NCI-H1092 (cell line): ENCODE measurements around the gene FMN1.

ENCODE experiments used
- DNase-seq: peaks from one replicate; lab custom pipeline; 2025; lab: John Stamatoyannopoulos, UW

FMN1 gene

DNA sequence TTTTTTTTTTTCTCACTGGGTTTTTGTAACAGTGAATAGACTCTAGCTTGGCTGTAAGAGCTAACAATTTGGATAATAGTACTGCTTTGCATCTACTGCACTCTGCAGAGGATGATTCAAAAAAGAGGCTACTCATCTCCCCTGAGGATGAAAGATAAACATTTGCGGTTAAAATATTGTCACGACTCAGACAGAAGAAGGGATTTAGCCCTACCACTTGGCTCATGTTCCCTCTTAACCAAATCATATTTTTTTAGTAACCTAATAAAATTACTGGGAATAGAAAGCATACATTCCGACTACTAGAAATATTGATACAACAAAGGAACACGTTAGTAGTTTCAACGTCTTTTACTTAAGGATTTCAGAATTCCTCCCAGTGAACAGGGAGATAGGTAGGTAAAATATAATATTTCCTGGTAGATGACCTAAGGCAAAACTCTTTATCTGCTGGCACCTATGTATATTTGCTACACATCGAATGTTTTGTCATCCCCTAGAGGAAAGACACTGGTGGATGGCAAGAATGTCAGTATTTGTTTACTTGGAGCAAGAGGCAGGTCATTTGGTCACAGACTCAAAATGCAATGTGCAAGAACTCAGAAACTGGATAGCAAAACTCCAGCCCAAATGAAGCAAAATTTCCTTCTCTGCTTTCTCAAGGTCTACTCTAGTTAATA is 365.9 kb downstream of the FMN1 start:
- DNase-seq: no peak

DNA sequence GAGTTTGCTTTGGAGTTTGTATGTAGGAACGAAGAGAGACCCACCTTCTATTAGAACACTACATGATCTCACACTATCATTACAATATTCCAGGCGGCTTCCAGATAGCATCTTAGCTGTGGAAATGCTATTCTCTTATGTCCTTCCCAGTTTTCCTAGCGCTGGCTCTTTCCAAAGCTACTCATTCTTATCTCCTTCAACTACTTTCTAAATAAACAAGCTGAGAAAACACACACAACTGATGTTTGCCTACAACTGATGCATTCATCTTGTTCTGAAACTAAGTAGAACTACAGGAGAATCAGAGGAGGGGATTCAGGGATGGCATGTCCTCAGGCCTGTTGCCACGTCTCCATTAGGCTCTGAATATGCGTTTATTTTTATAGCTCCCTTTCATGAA is 367.8 kb downstream of the FMN1 start:
- DNase-seq: no peak

GRCh38 chr15:32825219-32825618 is 369.3 kb downstream of the FMN1 start:
- no peak for DNase-seq

DNA sequence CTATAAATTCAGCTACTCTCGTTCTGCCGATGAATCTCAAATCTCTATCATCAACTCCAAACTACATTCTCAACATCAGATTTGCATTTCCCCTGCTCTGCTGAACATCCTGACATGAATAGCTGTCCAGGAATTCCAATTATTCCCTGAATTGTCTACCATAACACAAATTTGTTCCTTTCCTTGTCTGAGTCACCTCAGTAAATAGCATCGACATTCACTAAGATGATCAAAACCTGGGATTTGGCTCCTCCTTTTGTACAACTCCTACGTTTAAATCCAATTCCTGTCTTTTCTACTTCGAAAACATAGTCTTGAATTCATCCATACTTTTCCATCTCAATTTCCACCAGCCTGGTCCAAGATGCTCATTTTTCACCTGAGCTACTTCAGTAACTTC is 369.7 kb downstream of the FMN1 start:
- no peak for DNase-seq

- no peak for DNase-seq
Measured at GRCh38 chr15:32823750-32824149, 370.8 kb downstream of the FMN1 start.

- no peak for DNase-seq
Measured at GRCh38 chr15:32822739-32823138, 371.8 kb downstream of the FMN1 start.

DNA sequence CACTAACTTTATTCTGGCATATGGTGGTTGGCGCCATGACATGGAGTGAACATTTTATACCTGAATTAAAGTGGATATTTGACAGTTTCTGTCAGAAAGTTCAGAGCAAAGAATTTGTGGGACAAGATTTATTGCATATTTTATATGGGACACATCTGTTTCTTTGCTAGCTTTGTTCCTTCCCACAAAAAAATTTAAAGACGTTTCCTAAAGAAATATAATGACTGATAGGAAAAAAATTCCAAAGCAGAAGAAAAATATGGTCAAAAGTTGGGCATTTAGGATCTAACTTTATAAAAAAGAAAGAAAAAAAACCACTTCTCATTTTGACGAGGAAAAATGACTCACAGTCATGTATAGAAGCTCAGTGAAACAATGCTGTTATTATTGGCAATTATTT is 375.1 kb downstream of the FMN1 start:
- DNase-seq: no peak

DNA sequence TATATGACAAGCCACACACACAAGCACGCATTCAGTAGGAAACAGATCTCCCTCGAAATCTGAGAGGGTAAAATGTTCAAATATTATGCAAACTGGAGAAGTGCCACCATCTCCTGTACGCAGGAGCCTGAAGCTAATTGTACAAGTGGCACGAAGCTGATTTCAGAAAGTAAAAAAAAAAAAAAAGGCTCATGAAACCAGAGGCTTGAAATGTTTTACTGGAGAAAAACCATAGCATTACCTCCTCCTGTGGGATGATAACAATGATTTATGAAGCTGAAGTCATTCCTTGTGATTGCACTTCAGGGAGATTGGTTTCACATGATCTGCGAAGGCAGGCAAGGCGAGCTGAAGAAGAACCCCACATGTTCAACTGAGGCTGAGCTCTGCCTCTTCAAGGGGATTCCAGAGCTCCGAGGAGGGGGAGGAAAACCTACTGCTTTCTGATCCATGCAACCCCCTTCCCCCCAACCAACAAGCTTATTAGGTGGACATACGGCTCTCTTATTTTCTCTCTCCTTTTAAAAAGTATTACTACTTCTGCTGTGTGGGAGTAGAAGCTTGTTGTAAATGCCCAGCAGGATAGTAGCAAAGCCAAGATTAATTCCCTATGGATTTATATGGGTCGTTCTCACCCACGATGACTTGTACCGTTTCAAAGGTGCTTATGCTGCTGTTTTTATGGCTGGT is 375.6 kb downstream of the FMN1 start:
- no peak for DNase-seq

DNA sequence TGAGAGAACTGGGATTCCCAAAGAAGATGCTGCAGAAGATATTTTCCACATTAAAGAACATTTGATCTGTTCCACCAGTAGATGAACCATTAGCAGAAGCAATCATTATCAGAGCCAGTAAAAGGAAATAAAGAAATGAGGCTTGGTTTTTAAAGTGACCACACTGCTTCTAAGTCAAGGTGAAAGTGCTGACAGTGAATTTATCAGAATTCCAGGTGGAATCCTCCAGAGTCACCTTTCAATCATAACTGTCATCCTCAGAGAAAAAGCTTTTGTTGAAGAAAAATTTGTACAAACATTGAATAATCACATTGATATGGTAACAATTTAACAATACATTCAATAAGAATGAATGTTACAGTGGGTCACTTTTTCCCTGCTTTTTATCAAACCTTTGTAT is 376.9 kb downstream of the FMN1 start:
- no peak for DNase-seq

- DNase-seq: no peak
Measured at GRCh38 chr15:32807331-32807730, 387.2 kb downstream of the FMN1 start.

- DNase-seq: no peak
Measured at GRCh38 chr15:32803631-32804030, 390.9 kb downstream of the FMN1 start.

DNA sequence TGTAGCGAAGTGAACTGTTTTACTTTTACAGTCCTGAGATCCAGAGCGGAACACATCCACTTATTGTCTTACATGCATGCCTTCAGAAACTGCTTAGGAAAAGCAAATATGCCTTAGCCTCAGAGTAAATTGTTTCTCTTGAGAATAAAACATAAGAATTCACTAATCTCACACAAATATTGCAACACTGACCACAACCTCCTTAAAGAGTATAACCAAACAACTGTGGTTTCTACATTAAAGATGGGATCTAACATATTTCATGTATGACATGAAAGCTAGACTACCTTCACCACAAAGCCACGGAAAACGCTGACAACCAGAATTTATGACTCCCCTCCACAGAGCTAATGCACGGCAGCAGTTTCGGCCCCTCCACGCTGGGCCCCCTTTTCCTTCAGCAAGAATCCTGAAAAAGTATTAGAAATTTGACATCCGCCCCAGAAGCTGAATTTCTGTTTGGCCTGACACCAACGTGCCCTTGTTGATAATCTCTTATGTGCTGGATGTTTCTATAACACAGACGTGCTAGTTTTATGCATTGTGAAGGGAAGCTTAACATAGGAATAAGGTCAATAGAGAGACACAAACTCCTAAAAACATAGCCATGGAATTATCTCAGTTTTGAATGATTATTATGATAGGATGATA is 392.1 kb downstream of the FMN1 start:
- DNase-seq: no peak

DNA sequence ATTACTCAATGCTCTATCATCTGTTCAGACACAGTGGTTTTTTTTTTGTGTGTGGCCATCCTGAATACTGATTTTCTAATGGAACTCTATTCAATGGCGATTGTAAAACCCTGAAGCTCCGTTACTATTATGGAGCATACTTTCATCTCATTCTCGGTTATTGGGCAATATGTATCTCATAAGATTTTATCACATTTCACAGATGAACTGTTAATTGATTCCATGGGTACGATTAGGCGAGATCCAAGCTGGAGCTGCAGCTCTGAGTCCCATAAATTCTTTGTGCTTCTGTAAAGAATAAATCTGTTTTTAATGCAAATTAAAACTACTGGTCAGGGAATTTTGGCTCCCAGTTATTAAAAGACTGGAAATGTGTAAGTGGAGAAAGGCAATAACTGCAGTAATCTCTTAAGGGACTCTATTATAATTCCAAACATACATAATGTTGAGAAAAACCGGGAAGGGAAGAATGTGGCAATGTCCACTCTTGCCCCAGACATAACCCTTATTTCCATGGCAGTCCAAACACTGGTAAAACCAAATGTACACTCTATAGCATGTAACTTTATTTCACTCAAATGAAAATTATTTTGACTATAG is 394.5 kb downstream of the FMN1 start:
- no peak for DNase-seq

DNA sequence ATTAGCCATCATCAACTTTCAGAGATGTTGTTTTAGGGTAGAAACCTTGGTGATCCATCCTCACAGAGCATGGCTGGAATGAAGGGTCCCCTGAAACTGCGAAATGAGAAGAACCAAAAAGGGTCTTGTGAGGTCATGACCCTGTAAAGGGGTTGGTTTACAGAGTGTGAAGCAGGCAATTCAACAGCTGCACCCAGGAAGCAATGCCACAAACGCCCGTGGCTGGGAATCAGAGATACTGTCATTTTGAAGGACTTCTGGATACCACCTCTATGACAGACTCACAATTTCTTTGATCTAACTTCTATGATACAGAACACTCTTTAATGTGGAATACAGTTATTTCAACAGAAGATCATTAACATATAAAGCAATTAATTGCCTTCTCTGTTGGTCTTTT is 397.7 kb downstream of the FMN1 start:
- DNase-seq: no peak

DNA sequence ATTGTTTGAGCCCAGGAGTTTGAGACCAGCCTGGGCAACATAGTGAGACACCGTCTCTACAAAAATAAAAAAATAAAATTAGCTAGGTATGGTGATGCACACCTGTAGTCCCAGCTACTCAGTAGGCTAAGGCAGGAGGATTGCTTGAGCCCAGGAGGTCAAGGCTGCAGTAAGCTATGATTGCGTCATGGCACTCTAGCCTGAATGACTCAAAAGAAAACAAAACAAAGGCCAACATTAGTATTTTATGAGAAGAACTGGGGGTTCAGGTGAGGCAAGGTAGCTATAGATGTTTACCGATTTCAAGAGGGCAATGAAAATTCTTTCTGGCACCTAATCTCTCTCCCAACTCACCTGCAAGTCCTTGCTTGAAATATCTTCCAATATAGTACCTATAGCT is 399.5 kb downstream of the FMN1 start:
- no peak for DNase-seq

- no peak for DNase-seq
Measured at GRCh38 chr15:32792436-32792835, 402.1 kb downstream of the FMN1 start.

GRCh38 chr15:32790352-32790999 is 404.0 kb downstream of the FMN1 start:
- no peak for DNase-seq

GRCh38 chr15:32787949-32788348 is 406.6 kb downstream of the FMN1 start:
- no peak for DNase-seq

DNA sequence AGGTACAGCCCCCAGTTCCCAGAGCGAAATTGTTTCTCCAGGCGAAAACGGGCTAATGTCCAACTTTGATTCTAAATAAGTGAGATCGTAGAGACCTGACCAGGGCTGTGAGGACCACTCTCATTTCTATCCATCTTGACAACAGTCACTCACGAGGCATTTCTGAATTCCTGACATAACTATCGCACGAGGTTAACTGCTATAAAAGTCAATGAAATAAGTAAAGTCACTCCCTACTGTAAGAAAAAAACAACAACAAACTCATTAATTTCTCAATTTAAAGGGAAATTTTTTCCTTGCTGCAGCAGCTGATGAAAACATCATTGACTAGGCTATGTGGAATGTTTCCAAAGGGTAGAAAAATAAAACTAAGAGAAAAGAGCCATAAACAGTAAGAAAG is 407.6 kb downstream of the FMN1 start:
- no peak for DNase-seq

DNA sequence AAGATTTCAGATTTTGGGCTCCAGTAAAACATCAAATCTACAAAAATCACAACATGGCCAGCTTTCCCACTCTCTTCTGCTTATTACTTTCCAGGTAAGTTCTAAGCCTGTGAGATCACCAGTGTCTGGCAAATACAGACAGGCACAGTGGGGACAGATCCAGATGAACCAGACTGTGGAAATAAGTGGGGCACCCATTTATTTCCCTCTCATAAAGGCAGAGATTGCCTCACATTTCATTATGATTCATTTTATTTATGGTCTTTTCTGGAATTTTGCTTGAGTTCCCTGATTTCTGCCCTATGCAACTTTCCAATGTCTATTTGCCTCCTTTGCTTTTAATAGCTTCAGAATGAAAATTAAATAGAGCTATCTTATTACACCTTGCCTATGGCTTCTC is 409.9 kb downstream of the FMN1 start:
- no peak for DNase-seq

- no peak for DNase-seq
Measured at GRCh38 chr15:32781781-32782180, 412.7 kb downstream of the FMN1 start.

DNA sequence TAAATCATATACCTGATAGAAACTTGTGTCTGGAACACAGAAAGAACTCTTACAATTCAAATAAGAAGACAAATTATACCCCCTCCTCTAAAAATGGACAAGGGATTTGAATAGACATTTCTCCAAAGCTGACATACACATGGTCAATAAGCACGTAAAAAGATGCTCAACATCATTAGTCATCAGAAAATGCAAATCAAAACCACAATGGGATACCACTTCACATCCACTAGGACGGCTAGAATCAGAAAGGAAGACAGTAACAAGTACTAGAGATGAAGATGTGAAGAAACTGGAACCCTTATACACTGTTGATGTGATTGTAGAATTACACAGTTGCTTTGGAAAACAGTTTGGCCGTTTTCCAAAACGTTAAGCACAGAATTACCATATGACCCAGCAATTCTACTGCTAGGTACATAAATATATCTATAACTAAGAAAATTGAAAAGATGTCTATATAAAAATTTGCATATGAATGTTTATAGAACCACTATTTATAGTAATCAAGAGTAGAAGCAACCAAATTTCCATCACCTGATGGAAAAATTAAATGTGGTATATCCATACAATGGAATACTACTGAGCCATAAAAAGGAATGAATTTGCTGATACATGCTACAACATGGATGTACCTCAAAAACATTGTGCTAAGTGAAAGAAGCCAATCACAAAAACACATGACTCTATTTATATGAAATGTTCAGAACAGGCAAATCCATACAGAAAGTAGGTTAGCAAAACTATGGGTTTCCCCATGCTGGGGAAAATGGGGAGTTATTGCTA is 415.9 kb downstream of the FMN1 start:
- DNase-seq: no peak
